T1000 (cell line): ENCODE results near the gene TMEM121.

ENCODE experiments used
- DNase-seq: peaks from one replicate; lab custom pipeline; 2025; ENCODE audit warnings: mixed read lengths; lab: John Stamatoyannopoulos, UW

Gene TMEM121

GRCh38 chr14:105525861-105526775 lies at the start of gene TMEM121:
TMEM121 (plus strand) TSS chr14:105526583; CDS start chr14:105528835, 2,252 bp downstream.
- DNase-seq, result no peak

GRCh38 chr14:105476831-105477659 lies 49.3 kb upstream of the TMEM121 start:
- DNase-seq, result no peak

GRCh38 chr14:105477660-105478397 lies 48.6 kb upstream of the TMEM121 start:
- DNase-seq, result no peak

GRCh38 chr14:105478398-105479251 lies 47.8 kb upstream of the TMEM121 start:
- DNase-seq, result no peak

GRCh38 chr14:105479431-105480158 lies 46.8 kb upstream of the TMEM121 start:
- DNase-seq, result no peak

GRCh38 chr14:105480199-105480746 lies 46.1 kb upstream of the TMEM121 start:
- no peak for DNase-seq

- peak; percentile 85 for DNase-seq
Observed at GRCh38 chr14:105480807-105481801, 45.3 kb upstream of the TMEM121 start.

GRCh38 chr14:105481886-105482457 lies 44.4 kb upstream of the TMEM121 start:
- peak; percentile 91 for DNase-seq

- no peak for DNase-seq
Observed at GRCh38 chr14:105482486-105483110, 43.8 kb upstream of the TMEM121 start.

- no peak for DNase-seq
Observed at GRCh38 chr14:105483300-105484068, 42.9 kb upstream of the TMEM121 start.

GRCh38 chr14:105484069-105484996 lies 42.0 kb upstream of the TMEM121 start:
- no peak for DNase-seq

GRCh38 chr14:105484997-105485393 lies 41.4 kb upstream of the TMEM121 start:
- no peak for DNase-seq

GRCh38 chr14:105485739-105486162 lies 40.6 kb upstream of the TMEM121 start:
- DNase-seq, result no peak

GRCh38 chr14:105486163-105486973 lies 40.0 kb upstream of the TMEM121 start, which contains the start of gene CRIP1:
CRIP1 (plus strand) TSS chr14:105486886; CDS start chr14:105487260, 374 bp downstream.
- no peak for DNase-seq

GRCh38 chr14:105486974-105487448 lies 39.4 kb upstream of the TMEM121 start:
- no peak for DNase-seq
